HT-29 (cell line): ENCODE measurements around the gene SFI1. TPM values are rescaled to one million over a fixed set of nuclear protein-coding genes. Genes with fewer than 3 reads are reported as not detected.
"Not testable (repeated sequence)": the region's sequence is repeated elsewhere in the genome, so short reads cannot be mapped to it uniquely, and the experiment has no call there.

Experiments used
- DNase-seq: peaks from one replicate; pipeline ENCODE4 v3.0.0-alpha.2; 2015; ENCODE audit warnings: low spot score
- total RNA-seq: library from RNA; depleted of rRNA; stranded (reverse); fragments of >200 nt; shearing (Covaris generic); gene quantifications from 2 replicates; pipeline ENCODE4 v1.2.3, GENCODE V29; 2014

The SFI1 gene
- total RNA-seq, 1 experiment from 2014 or later: 26.1 TPM

GRCh38 chr22:31586137-31586920, 90.0 kb downstream of the SFI1 start:
- DNase-seq: no peak

- DNase-seq: peak; percentile 4
These were observed 92.8 kb downstream of the SFI1 start for GRCh38 chr22:31588970-31589675.

GRCh38 chr22:31590161-31590560, 93.8 kb downstream of the SFI1 start:
- not testable (repeated sequence) for DNase-seq

GRCh38 chr22:31595271-31595670, 98.9 kb downstream of the SFI1 start:
- DNase-seq: no peak

- DNase-seq: no peak
These were observed 106.1 kb downstream of the SFI1 start for GRCh38 chr22:31602259-31602952.

GRCh38 chr22:31603081-31603525, 106.8 kb downstream of the SFI1 start:
- no peak for DNase-seq

- DNase-seq: no peak
These were observed 107.2 kb downstream of the SFI1 start for GRCh38 chr22:31603574-31603973.

- DNase-seq: no peak
These were observed 107.9 kb downstream of the SFI1 start for GRCh38 chr22:31604137-31604705.

GRCh38 chr22:31604746-31605705, 108.7 kb downstream of the SFI1 start:
- DNase-seq: no peak

GRCh38 chr22:31605851-31606585, 109.7 kb downstream of the SFI1 start:
- no peak for DNase-seq

- DNase-seq: no peak
These were observed 111.4 kb downstream of the SFI1 start for GRCh38 chr22:31607696-31608095.

GRCh38 chr22:31609716-31610115, 113.4 kb downstream of the SFI1 start:
- no peak for DNase-seq

- no peak for DNase-seq
These were observed 114.3 kb downstream of the SFI1 start for GRCh38 chr22:31610611-31611010.

GRCh38 chr22:31611061-31611760, 114.9 kb downstream of the SFI1 start:
- DNase-seq: no peak

- DNase-seq: no peak
These were observed 116.6 kb downstream of the SFI1 start for GRCh38 chr22:31612891-31613285.

- no peak for DNase-seq
These were observed 117.1 kb downstream of the SFI1 start for GRCh38 chr22:31613286-31613903.

- no peak for DNase-seq
These were observed 117.6 kb downstream of the SFI1 start for GRCh38 chr22:31613904-31614296.

- no peak for DNase-seq
These were observed 118.6 kb downstream of the SFI1 start for GRCh38 chr22:31614781-31615490.
